Urinary bladder (tissue), 4 donors: ENCODE measurements around the gene GLB1L. TPM values are rescaled to one million over a fixed set of nuclear protein-coding genes. Genes with fewer than 3 reads are reported as not detected.
"Not testable (repeated sequence)": the region's sequence is repeated elsewhere in the genome, so short reads cannot be mapped to it uniquely, and the experiment has no call there.

ENCODE experiments used
- DNase-seq: peaks from one replicate; pipeline ENCODE4 v3.0.0-alpha.2; 2015; ENCODE audit errors: extremely low spot score
- H3K27ac ChIP-seq: one replicate; pipeline ENCODE4 v1.5.1; 2013; ENCODE audit warnings: low read depth, mild to moderate bottlenecking, moderate library complexity
- H3K36me3 ChIP-seq: one replicate; pipeline ENCODE4 v1.6.1; 2013; ENCODE audit warnings: mild to moderate bottlenecking, moderate library complexity; ENCODE audit not compliant: insufficient read depth
- H3K4me1 ChIP-seq: one replicate; pipeline ENCODE4 v1.6.1; 2013; ENCODE audit warnings: mild to moderate bottlenecking, moderate library complexity; ENCODE audit not compliant: insufficient read depth
- H3K4me3 ChIP-seq: one replicate; pipeline ENCODE4 v1.5.1; 2013; ENCODE audit warnings: low read depth, low read length
- WGBS: extraction: QIAGEN DNeasy Blood & Tissue Kit; methylation state at CpG from one replicate; pipeline ENCODE4 v1.1.7; 2013; 5-methylcytosine and 5-hydroxymethylcytosine counted together
- polyA plus RNA-seq: library from polyadenylated mRNA; stranded (reverse); fragments of 200-250 nt; gene quantifications from one replicate; pipeline ENCODE4 v1.2.3, GENCODE V29; 2013
- total RNA-seq: library from RNA; depleted of rRNA; stranded (reverse); fragments of >200 nt; gene quantifications from one replicate; pipeline ENCODE4 v1.2.3, GENCODE V29; 2014
- donor health status: healthy with polysubstance abuse.
- donor health status: healthy.

The GLB1L gene
- total RNA-seq (12.0 TPM), polyA plus RNA-seq (6.5 TPM)

DNA sequence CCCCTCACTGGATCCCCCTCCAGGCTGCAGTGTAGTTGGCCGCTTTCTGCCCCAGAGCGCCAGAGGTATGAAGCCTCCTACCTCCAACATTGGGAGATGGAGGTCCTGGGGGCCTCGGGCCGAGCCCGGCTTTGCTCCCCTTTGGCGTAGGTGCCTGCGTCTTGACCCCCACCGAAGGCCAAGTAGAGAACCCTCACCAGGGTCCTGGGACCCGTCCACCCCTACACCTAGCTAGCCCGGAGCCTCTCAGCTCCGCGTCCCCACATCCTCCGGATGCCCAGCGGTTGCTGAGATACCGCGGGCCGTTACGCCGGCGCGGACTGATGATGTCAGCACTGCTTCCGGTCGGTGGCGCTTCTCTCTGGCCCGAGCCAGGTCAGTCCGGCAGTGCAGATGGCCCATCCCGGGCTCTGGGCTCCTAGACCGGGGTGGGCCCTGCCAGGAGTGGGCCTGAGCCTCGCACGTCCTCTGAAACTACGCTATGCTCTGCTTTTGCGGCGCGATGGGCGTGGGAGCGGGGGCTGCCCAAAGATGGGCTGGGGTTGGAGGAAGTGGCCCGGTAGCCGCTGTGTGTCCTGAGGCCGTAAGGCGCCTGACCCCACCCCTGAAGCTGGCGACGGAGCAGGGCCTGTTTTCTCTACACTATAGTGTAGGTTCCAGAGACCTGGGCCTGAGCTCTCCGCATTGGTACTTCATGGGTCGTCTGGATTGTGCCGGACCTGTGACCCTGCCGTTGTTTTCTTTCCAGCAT, at the start of gene GLB1L, which contains the start of gene STK16:
GLB1L (minus strand) TSS at position 297 of the 751 bp plus-strand sequence. CDS start 1,871 bp downstream, outside the sequence.
STK16 (plus strand) TSS at position 332 of the 751 bp plus-strand sequence. CDS start 521 bp downstream, outside the sequence.
- no peaks in the 10 kb centered on the region for H3K36me3 ChIP-seq
- H3K27ac ChIP-seq, result peak within 1 kb of the TSS; percentile 95
- WGBS, result under 1% methylated on average over 46 of the region's 46 CpGs
- H3K4me1 ChIP-seq, result no peaks in the 10 kb centered on the region
- DNase-seq, result peak; percentile 75
- peak within 1 kb of the TSS; percentile 80 for H3K4me3 ChIP-seq

DNA sequence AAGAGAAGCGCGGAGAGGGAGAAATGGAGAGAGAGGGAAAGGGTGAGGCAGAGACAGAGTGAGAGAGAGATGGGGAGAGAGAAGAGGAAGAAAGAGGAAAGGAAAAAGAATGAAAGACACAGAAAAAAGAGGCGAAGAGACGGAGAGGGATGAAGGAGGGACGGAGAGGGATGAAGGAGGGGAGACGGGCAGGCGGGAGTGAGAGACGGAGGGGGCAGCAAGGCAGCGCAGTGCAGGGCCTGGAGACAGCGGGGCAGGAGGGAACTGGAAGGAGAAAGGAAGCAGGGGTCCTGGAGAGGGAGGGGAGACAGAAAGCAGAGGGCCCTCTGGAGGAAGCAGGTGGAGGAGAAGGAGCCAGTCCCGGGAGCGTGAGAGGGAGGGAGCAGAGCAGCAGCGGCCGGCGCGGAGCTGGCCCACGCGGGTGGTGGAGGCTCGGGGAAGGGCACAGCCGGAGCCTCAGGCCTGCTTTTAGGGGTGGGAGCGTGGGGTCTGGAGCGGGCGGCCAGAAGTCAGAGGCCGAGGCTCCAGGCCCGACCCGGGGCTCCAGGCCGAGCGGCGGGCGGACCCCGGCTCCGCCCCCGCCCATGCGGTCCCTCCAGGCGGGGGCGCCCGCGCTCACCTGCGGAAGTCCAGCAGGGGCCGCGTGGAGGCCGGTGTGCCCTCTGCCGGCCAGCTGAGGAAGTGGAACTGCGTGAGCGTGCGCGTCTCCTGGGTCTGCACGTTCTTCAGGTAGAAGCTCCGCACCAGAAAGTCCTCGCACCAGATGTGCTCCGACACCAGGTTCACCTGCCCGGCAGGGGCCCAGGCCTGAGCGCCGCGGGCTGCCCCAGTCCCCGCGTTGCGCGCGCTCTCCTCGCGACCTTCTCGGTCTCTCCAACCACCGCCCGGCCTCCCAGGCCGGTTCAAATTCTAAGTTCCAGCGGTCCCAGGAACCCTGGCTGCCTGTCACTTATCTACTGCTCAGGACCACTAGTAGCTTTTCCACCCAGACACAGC, 49.4 kb upstream of the GLB1L start:
- DNase-seq, result peak; percentile 37
- peak overlapping the region; percentile 39 for H3K4me3 ChIP-seq
- no peak overlapping the region for H3K27ac ChIP-seq
- H3K36me3 ChIP-seq, result no peaks in the 10 kb centered on the region
- 5% methylated on average over 67 of the region's 67 CpGs for WGBS
- no peaks in the 10 kb centered on the region for H3K4me1 ChIP-seq

DNA sequence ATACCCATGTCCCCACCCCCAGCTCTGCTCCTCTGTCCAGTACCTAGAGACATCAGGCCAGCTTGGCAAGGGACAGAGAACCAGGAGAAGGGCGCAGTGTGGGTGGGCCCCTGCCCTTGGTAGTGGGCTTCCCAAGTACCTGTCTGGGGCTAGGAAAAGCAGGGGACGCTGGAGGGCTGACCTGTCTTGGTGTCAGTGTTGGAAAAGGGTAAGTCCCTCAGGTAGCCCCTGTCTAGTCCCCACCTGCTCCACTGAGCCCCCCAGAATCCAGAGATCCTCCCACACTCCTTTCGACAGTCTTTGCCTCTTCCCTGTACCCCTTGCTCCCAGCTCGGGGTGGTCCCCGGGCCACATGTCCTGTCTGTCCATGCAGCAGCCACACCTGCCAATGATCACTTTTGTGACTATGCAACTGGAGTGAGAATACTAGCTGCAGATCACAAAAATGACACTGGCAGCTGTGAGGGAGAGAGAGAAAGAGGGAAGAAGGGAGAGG, 48.5 kb upstream of the GLB1L start:
- no peak for DNase-seq
- WGBS, result 86% methylated on average over 5 of the region's 5 CpGs
- no peaks in the 10 kb centered on the region for H3K4me1 ChIP-seq
- H3K36me3 ChIP-seq, result no peaks in the 10 kb centered on the region
- no peak overlapping the region for H3K27ac ChIP-seq
- H3K4me3 ChIP-seq, result no peak overlapping the region

DNA sequence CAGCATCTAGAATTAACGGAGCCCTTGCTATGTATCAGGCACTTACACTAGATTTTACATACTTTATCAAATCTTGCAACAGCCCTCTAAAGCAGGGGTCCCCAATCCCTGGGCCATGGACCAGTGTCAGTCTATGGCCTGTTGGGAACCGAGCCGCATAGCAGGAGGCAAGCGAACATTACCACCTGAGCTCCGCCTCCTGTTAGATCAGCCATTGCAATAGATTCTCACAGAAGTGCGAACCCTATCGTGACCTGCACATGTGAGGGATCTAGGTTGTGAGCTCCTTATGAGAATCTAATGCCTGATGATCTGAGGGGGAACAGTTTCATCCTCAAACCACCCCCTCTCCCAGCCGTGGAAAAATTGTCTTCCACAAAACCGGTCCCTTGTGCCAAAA, 47.4 kb upstream of the GLB1L start:
- no peaks in the 10 kb centered on the region for H3K36me3 ChIP-seq
- no peaks in the 10 kb centered on the region for H3K4me1 ChIP-seq
- H3K27ac ChIP-seq, result no peak overlapping the region
- DNase-seq, result no peak
- WGBS, result 88% methylated on average over 9 of the region's 9 CpGs
- no peak overlapping the region for H3K4me3 ChIP-seq

DNA sequence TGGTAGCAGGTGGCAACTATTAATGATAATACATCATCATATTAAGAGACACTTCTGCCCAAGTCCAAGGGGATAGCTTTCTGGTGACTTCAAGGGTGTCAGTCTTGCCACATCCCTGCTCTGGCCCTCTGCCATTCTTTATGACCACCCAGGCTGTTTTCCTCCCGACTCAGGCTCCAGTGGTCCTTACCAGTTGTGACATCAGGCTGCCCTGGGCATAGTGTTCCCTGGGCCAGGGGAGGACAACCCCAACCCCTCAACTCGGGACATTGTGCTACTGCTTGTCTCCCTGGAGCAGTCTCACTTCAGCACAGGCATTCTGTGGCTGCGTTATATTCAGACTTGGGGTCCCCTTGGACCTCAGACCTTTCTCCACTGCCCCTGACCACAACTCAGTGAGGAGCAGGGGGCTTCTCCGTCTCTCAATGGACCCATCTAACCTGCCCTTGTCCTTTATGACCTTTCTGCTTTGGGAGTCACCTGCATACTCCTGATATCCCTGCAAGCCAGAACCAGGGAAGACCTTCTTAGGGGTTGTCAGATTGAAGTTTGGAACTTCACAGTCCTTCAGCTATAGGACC, 46.8 kb upstream of the GLB1L start:
- Histone ChIP-seq H3K27ac (no peak overlapping the region), H3K4me1 (no peaks in the 10 kb centered on the region), H3K36me3 (no peaks in the 10 kb centered on the region), H3K4me3 (no peak overlapping the region)
- no peak for DNase-seq
- 72% methylated on average over 4 of the region's 4 CpGs for WGBS

DNA sequence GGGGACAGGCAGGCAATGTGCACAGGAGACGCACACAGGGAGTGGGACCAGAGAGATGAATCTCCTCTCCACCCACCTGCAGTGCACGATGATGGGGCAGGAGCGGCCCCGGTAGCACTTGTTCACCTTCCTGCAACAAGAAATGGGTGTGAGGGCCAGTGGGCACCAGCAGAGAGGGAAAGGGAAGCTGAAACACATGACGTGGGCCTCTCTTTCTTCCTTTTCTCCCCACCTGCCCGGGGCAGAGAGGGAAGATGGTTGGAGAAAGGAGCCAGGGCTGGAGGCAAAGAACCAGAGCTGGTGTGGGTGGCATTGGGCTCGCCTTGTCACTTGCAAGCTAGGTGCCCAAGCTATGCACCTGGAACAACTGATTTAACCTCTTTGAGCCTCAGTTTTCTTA, 46.1 kb upstream of the GLB1L start:
- no peaks in the 10 kb centered on the region for H3K36me3 ChIP-seq
- WGBS, result 86% methylated on average over 7 of the region's 7 CpGs
- no peak overlapping the region for H3K27ac ChIP-seq
- H3K4me3 ChIP-seq, result no peak overlapping the region
- H3K4me1 ChIP-seq, result no peaks in the 10 kb centered on the region
- no peak for DNase-seq

DNA sequence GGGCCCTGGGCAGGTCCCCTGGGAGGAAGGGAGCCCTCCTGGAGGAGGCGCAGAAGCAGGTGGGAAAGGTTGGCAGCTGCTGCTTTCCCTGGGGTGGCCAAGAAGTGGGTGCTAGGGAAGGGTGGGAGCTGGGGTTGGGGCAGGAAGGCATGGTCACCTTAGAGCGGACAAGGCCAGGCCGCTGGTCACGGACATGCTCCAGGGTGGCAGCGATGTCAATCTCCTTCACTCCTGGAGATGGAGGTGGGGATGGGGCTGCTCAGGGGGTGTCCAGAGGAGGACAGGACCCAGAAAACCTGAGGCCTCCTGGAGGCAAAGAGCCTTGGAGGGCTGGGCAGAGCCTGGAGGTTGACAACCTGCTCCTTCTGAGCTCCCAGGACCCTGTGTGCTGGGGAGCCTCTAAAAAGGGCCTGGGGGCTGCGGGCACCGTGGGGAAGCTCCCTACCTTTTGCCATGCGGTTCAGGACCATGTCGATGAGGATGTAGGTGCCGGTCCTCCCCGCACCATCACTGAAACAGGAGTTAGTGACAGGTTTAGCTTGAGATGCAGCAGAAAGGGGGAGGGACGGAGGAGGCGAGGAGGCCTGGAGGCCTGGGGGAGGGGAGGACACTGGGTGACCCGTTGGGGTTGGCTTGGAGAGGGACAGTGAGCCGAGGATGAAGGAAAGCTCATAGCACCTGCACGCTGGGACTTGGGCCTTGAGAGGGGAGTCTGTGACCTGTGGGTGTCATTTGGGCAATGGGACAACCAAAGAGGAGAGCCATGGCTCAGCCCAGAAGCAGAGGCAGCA, 45.3 kb upstream of the GLB1L start:
- WGBS, result 86% methylated on average over 16 of the region's 16 CpGs
- no peaks in the 10 kb centered on the region for H3K4me1 ChIP-seq
- no peak overlapping the region for H3K27ac ChIP-seq
- no peak for DNase-seq
- no peaks in the 10 kb centered on the region for H3K36me3 ChIP-seq
- no peak overlapping the region for H3K4me3 ChIP-seq

DNA sequence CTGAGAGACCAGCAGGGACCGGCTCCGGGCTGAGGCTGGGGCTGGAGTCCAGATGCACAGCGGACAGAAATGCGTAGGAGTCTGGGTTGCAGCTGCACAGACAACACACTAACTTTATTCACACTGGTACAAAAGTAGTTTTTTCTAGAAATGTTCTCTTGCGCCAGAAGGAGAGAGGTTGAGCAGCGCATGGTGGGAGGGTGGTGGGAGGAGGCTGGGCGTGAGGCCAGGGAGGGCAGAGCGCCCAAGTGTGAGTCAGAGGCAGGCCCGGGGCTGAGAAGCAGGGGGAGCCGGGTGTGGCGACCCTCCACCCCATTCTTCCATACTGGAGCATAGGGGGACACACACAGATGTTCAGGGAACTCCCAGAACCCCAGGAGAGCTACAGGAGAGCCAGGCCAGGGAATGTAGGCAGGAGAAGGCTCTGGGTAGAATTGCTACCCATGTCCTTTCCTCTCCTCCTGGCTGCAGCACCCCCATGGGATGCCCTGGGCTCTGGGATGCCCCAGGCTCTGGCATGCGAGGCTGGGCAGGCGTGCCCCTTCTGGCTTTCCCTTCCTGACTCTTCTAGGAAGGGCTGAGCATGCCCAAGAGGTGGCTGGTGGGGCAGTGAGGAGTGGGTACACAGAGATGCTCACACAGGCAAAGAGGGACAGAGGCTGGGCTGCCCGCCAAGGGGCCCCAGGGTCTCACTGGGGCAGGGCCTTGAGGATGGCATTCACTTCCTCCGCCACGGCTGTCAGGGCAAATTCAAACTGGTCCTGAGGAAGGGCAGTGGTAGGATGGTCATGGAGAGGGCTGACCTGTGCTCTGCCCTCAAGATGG, 44.5 kb upstream of the GLB1L start:
- H3K36me3 ChIP-seq, result no peaks in the 10 kb centered on the region
- H3K4me3 ChIP-seq, result no peak overlapping the region
- 25% methylated on average over 16 of the region's 16 CpGs for WGBS
- H3K4me1 ChIP-seq, result no peaks in the 10 kb centered on the region
- DNase-seq, result peak; percentile 78
- H3K27ac ChIP-seq, result peak overlapping the region; percentile 43

DNA sequence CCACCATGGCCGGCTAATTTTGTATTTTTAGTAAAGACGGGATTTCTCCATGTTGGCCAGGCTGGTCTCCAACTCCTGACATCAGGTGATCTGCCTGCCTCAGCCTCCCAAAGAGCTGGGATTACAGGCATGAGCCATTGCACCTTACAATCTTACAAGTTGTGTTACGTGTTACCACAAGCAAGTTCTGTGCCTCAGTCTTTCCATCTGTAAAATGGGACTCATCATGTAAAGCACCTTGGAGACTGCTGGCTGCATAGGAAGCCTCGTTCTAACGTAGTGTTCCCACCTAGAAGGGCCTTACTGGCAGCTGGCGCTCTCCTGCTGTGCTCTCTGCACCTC, 43.9 kb upstream of the GLB1L start:
- no peaks in the 10 kb centered on the region for H3K36me3 ChIP-seq
- DNase-seq, result no peak
- H3K4me3 ChIP-seq, result no peak overlapping the region
- WGBS, result 58% methylated on average over 6 of the region's 6 CpGs
- H3K27ac ChIP-seq, result no peak overlapping the region
- no peaks in the 10 kb centered on the region for H3K4me1 ChIP-seq

DNA sequence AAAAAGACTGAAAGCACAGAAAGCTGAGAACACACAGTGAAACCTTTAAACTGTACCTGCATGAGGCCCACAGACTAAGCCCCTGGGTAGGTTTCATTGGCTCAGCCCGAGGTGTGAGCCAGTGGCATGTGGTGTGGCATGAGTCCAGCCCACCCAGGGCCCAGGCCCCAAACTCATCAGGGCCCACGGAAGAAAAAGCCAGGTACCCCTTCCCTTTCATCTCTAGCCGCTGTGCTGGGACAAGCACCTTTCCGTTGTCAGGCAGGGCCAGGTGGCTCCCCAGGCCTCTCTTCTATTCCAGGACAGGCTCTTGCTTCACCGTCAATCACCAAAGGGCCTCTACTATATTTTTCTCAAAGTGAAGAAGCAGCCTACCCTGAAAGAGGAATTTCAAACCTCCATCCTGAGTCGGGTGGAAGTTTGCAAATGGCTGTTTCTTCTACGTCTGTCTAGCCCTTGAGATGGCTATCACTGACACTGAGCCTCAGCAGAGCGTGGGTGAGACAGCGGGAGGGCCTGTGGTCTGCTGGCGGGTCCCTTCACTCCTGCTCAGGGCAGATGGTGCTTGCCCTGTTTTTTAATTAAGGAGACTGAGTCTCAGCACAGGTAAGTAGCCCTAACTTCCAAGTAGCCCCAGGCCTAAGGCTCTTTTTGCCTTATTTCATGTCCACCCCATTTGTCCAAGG, 42.5 kb upstream of the GLB1L start:
- Histone ChIP-seq H3K4me3 (no peak overlapping the region), H3K27ac (no peak overlapping the region), H3K4me1 (no peaks in the 10 kb centered on the region), H3K36me3 (peaks cover 3% of the 10 kb centered on the region)
- no peak for DNase-seq
- WGBS, result 82% methylated on average over 10 of the region's 10 CpGs

DNA sequence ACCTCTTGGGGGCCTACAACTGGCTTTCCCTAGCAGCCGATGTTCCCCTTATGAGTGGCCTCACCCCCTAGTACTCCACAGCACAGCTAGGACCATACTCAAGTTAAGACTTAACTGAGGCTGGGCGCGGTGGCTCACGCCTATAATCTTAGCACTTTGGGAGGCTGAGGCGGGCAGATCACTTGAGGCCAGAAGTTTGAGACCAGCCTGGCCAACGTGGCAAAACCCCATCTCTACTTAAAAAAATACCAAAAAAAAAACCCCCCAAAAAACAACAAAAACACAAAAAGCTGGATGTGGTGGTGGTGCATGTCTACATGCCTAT, 41.8 kb upstream of the GLB1L start:
- H3K36me3 ChIP-seq, H3K4me3 ChIP-seq, H3K27ac ChIP-seq, H3K4me1 ChIP-seq, DNase-seq: not testable (repeated sequence)
- whole genome bisulfite sequencing, result 90% methylated on average over 6 of the region's 6 CpGs
